BE2C (cell line): ENCODE measurements around the gene PSME4.
"Not testable (repeated sequence)": the region's sequence is repeated elsewhere in the genome, so short reads cannot be mapped to it uniquely, and the experiment has no call there.

ENCODE experiments used
- DNase-seq: peaks from one replicate; pipeline ENCODE4 v3.0.0-alpha.2; 2020
- H3K27me3 ChIP-seq: fragments of 250-450 bp; sonication (Bioruptor Pico); 2 replicates; pipeline ENCODE4 v1.5.1; 2020; ENCODE audit warnings: mild to moderate bottlenecking
- H3K36me3 ChIP-seq: fragments of 250-450 bp; sonication (Bioruptor Pico); 2 replicates; pipeline ENCODE4 v1.5.1; 2020; ENCODE audit warnings: mild to moderate bottlenecking
- H3K4me1 ChIP-seq: fragments of 250-450 bp; sonication (Bioruptor Pico); 2 replicates; pipeline ENCODE4 v1.5.1; 2020
- H3K4me3 ChIP-seq: 2 replicates; pipeline ENCODE4 v1.5.1; 2011; ENCODE audit warnings: low read depth, low read length
- H3K9me3 ChIP-seq: fragments of 250-450 bp; sonication (Bioruptor Pico); 2 replicates; pipeline ENCODE4 v1.5.1; 2020
- TF ChIP-seq, protein P1 (sequence below): IDR thresholded peaks from 2 replicates; pipeline ENCODE4 v1.5.1; 2012; ENCODE audit warnings: mild to moderate bottlenecking, low read depth, low read length

PSME4 gene

DNA sequence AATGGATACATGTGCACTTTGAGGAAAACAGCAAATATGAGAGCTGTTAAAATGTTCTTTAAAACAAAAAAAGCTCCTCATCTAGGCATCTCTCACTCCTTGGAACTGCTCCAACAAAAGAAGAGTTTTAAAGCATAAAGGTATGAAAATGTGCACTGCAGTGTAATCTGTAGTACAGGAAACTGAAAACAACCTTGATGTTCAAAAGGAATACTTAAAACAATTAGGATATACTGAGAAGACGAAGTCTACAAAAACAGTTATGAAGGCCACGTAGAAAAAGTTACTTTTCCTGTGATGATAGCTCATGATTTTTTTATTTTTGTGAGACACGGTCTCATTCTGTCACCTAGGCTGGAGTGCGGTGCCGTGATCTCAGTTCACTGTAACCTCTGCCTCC, 109.0 kb downstream of the PSME4 start:
- no peak for DNase-seq
- H3K9me3 ChIP-seq = no peaks in the 10 kb centered on the region
- TF ChIP-seq, protein P1, sequence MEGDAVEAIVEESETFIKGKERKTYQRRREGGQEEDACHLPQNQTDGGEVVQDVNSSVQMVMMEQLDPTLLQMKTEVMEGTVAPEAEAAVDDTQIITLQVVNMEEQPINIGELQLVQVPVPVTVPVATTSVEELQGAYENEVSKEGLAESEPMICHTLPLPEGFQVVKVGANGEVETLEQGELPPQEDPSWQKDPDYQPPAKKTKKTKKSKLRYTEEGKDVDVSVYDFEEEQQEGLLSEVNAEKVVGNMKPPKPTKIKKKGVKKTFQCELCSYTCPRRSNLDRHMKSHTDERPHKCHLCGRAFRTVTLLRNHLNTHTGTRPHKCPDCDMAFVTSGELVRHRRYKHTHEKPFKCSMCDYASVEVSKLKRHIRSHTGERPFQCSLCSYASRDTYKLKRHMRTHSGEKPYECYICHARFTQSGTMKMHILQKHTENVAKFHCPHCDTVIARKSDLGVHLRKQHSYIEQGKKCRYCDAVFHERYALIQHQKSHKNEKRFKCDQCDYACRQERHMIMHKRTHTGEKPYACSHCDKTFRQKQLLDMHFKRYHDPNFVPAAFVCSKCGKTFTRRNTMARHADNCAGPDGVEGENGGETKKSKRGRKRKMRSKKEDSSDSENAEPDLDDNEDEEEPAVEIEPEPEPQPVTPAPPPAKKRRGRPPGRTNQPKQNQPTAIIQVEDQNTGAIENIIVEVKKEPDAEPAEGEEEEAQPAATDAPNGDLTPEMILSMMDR = no peak
- H3K36me3 ChIP-seq = peaks cover 5% of the 10 kb centered on the region
- no peaks in the 10 kb centered on the region for H3K4me1 ChIP-seq
- no peak overlapping the region for H3K4me3 ChIP-seq
- H3K27me3 ChIP-seq = no peaks in the 10 kb centered on the region

DNA sequence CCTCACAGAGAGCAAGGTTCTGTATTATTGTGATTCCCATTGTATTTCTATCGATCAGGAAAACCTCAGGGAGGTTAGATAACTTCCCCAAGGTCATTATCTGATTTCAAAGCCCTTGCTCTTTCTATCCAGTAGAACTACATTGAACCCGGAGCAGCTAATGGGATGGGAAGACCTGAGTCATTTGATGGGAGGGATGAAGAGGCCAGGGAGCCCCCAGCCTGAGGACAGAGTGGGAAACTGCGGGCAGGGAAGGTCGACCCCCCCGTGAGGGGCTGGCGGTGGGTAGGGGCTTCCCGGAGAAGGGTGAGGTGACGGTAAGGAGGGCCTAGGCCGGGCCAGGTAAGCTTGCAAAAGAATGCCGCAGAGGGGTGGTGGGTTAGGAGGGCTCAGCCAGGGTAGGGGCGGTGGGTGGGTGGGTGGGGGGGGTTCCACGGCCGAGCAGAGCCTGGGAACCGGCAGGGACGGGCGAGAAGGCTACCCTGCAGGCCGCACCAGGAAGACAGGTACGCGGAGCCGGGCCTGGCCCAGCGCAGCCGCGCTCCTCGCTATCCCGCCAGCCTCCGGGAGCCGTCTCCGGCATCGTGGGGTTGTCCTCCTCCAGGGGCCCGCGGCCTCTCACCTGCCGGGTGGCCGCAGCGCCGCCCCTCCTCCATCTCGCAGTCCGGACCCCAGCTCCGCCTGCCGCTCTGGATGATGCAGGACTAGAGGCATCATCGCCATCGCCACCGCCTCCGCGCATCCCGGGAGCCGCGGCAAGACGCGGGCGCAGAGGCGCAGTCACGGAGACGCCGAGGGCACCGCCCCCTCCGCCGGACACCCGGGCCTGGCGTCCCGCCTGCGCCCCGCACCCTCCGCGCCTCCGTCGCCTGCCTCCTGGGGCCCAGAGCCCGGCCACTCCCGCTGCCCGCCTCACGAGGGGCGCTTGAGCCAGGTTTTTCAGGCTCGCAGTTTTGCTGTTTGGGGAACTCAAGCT, 111.3 kb downstream of the PSME4 start, which contains the start of gene GPR75:
Gene GPR75, minus strand, starts transcription at position 762 of the 976 bp plus-strand sequence. CDS start 5,211 bp downstream, outside the sequence.
- H3K36me3 ChIP-seq = no peaks in the 10 kb centered on the region
- H3K9me3 ChIP-seq = no peaks in the 10 kb centered on the region
- DNase-seq = no peak
- H3K27me3 ChIP-seq = no peaks in the 10 kb centered on the region
- no peak within 1 kb of the TSS for H3K4me3 ChIP-seq
- H3K4me1 ChIP-seq = no peaks in the 10 kb centered on the region
- TF ChIP-seq, protein P1 = no peak

DNA sequence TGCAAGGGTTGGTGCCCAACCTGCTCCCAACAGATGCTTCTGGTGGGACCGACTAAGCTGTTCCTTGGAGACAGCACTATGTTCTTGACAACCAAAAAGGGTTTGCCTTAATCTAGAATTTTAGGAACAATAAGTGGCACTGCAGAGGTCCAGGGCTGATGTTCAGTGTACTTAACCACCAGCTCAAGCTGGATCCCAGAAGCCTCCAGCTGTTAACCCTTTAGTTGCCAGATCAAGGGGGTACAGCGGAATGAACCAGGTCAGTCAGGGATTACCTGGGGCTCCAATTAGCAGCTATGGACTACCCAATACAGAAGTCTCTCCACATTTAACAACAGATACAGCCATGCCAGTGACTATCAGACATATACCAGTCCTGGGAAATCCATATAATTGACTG, 114.5 kb downstream of the PSME4 start:
- TF ChIP-seq, protein P1 = no peak
- no peak for DNase-seq

DNA sequence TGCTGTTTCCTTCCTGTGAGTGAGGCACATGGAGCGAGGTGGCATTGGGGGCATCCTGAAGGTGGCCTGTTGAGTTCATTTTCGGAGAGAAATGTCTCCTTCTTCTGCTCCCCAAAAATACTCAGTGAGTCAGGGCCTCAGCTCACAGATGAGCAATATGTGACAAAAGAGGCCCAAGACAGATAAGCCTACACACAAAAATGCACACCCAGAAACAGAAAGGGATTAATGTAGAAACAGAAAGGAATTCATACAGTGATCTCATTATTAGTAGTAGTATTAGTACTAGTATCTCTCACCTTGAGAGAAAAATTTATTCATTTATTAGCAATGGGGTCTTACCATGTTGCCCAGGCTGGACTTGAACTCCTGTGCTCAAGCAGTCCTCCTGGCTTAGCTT, 116.1 kb downstream of the PSME4 start:
- TF ChIP-seq, protein P1 = no peak
- Histone ChIP-seq H3K36me3 (no peaks in the 10 kb centered on the region), H3K4me3 (no peak overlapping the region), H3K27me3 (no peaks in the 10 kb centered on the region), H3K9me3 (no peaks in the 10 kb centered on the region), H3K4me1 (no peaks in the 10 kb centered on the region)
- no peak for DNase-seq

More for the DNA sequence above, 114.5 kb downstream of the PSME4 start:
- H3K27me3 ChIP-seq = no peaks in the 10 kb centered on the region
- H3K4me3 ChIP-seq = no peak overlapping the region
- H3K9me3 ChIP-seq = no peaks in the 10 kb centered on the region
- no peaks in the 10 kb centered on the region for H3K4me1 ChIP-seq
- H3K36me3 ChIP-seq = no peaks in the 10 kb centered on the region

DNA sequence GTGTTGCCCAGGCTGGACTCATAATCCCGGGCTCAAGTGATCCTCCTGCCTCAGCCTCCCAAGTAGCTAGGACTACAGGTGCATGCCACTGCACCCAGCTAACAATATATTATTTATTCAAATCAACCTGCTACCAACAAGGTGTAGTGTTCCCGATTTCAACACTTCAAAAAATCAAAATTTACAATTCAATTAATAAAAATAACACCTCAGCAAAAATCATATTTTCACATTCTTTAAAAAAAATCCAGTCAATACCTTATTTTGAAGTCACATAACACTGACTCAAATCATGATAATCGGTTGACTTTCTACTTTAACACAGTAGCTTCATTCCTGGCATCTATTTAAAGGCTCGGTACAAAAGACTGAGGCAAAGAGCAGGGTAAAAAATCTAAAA, 118.3 kb downstream of the PSME4 start:
- DNase-seq = no peak
- no peaks in the 10 kb centered on the region for H3K4me1 ChIP-seq
- H3K4me3 ChIP-seq = no peak overlapping the region
- no peaks in the 10 kb centered on the region for H3K36me3 ChIP-seq
- no peaks in the 10 kb centered on the region for H3K27me3 ChIP-seq
- H3K9me3 ChIP-seq = no peaks in the 10 kb centered on the region
- TF ChIP-seq, protein P1 = no peak

DNA sequence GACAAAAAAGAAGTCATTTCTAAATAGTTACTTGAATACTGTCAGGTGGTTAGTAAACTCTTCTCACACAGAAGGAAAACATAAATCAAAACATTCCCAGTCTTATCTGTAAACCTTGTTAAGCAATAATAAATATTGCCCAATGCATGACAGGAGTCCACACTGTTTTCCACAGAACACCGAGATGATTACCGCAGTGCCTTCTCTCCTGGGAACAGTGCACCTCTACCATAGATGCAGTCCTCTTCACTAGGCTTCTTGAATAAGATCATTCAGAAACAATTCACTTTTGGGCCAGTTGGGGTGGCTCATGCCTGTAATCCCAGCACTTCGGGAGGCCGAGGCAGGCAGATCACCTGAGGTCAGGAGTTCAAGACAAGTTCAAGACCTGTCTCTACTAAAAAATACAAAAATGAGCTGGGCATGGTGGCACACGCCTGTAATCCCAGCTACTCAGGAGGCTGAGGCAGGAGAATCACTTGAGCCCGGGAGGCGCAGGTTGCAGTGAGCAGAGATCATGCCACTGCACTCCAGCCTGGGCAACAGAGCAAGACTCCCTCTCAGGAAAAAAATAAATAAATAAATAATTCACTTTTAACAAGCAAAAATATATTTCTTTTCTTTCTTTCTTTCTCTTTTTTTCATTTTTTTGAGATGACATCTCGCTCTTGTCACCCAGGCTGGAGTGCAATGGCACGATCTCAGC, 119.6 kb downstream of the PSME4 start:
- not testable (repeated sequence) for H3K4me1 ChIP-seq, DNase-seq, H3K36me3 ChIP-seq, H3K4me3 ChIP-seq, H3K9me3 ChIP-seq, H3K27me3 ChIP-seq
